ENCODE results near the gene EVI2B. TPM values are rescaled to one million over a fixed set of nuclear protein-coding genes. Genes with fewer than 3 reads are reported as not detected.
A peak's percentile ranks its signal among the peaks of the same experiment; 100 is the strongest.

Gene EVI2B
- polyA plus RNA-seq, 1 donor (not counting 4 experiments of a cell fraction or from before 2014, with no cell fraction given), result 0.80 TPM

- Histone ChIP-seq H3K36me3 (ENCODE audit: control insufficient read depth in 2 of 2, extremely low read depth in 1 of 2, insufficient read depth in 2 of 2, low read length in 2 of 2) (no peaks in the 10 kb centered on the region), H2AFZ (ENCODE audit: control insufficient read depth, low read length) (no peak within 1 kb of the TSS), H3K4me1 (ENCODE audit: control insufficient read depth, extremely low read depth, insufficient read depth, low read length) (peaks cover 20% of the 10 kb centered on the region), H3K27ac (ENCODE audit: control insufficient read depth, insufficient read depth, low read length) (no peak within 1 kb of the TSS), H3K4me3 (ENCODE audit: control insufficient read depth in 2 of 3, extremely low read depth in 1 of 3, insufficient read depth in 2 of 3, low read depth in 1 of 3, low read length in 3 of 3) (no peak within 1 kb of the TSS), H3K4me2 (ENCODE audit: control insufficient read depth, extremely low read depth, insufficient read depth, low read depth, low read length) (peak within 1 kb of the TSS; percentile 25), H3K9ac (ENCODE audit: control insufficient read depth, extremely low read depth, insufficient read depth, low read length) (no peak within 1 kb of the TSS), H3K27me3 (ENCODE audit: control insufficient read depth, extremely low read depth, insufficient read depth, low read length) (no peaks in the 10 kb centered on the region), H4K20me1 (ENCODE audit: control insufficient read depth, extremely low read depth, insufficient read depth, low read length) (no peaks in the 10 kb centered on the region), H3K9me3 (ENCODE audit: control insufficient read depth, low read depth, low read length) (no peaks in the 10 kb centered on the region), H3K79me2 (ENCODE audit: control insufficient read depth, insufficient read depth, low read length) (no peaks in the 10 kb centered on the region), H3K9me1 (ENCODE audit: control insufficient read depth, extremely low read depth, insufficient read depth, low read length) (no peaks in the 10 kb centered on the region)
- dilution Hi-C loops (cut with MboI; ENCODE audit: extremely low pct_ligation_motif_present, low sequenced_read_pairs), result no loop called here
- FAIRE-seq (peak; percentile 93), DNase-seq (ENCODE audit: low read depth, low spot score) (no peak)
- no peak for TF ChIP-seq EZH2 (IDR thresholded peaks at IDR 0.05; ENCODE audit: low read length)
- TF ChIP-seq CTCF (optimal IDR thresholded peaks at IDR 0.05 in 1 of 3, IDR thresholded peaks at IDR 0.05 in 1 of 3, conservative IDR thresholded peaks at IDR 0.05 in 1 of 3; ENCODE audit: extremely low read depth in 1 of 3, insufficient read depth in 2 of 3, low read length in 3 of 3), result no peak
Observed at GRCh38 chr17:31321481-31321880, 7.6 kb upstream of the EVI2B start, which contains the start of gene EVI2A. Gene EVI2A (minus strand): TSS chr17:31321622. CDS start chr17:31319013, 2,609 bp downstream.

DNA sequence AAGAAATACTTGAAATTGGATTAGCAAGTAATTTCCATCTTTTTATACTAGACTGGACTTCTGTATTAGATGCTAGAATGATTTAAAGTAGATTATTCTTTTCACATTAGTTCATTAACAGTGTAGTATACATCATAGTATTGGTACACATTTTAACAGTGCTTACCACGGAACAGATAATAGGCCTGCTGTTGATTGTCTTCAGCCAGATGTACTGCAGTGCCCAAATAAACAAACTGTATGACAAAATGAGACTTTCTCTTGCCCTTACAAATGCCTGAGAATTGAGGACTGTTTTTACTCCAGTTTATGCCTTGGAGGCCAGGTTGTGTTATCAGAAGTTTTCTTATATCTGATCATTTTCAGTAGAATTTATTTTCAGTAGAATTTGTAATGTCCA, 6.9 kb upstream of the EVI2B start:
- no peaks in the 10 kb centered on the region for H3K27me3 ChIP-seq (ENCODE audit: control insufficient read depth, extremely low read depth, insufficient read depth, low read length)
- dilution Hi-C loops (cut with MboI; ENCODE audit: extremely low pct_ligation_motif_present, low sequenced_read_pairs), result no loop called here
- no peak overlapping the region for H3K27ac ChIP-seq (ENCODE audit: control insufficient read depth, insufficient read depth, low read length)
- H3K36me3 ChIP-seq (ENCODE audit: control insufficient read depth in 2 of 2, extremely low read depth in 1 of 2, insufficient read depth in 2 of 2, low read length in 2 of 2), result no peaks in the 10 kb centered on the region
- no peaks in the 10 kb centered on the region for H3K9me1 ChIP-seq (ENCODE audit: control insufficient read depth, extremely low read depth, insufficient read depth, low read length)
- no peaks in the 10 kb centered on the region for H3K9me3 ChIP-seq (ENCODE audit: control insufficient read depth, low read depth, low read length)
- no peak overlapping the region for H3K4me2 ChIP-seq (ENCODE audit: control insufficient read depth, extremely low read depth, insufficient read depth, low read depth, low read length)
- TF ChIP-seq EZH2 (IDR thresholded peaks at IDR 0.05; ENCODE audit: low read length), result no peak
- no peak for TF ChIP-seq CTCF (optimal IDR thresholded peaks at IDR 0.05 in 1 of 3, IDR thresholded peaks at IDR 0.05 in 1 of 3, conservative IDR thresholded peaks at IDR 0.05 in 1 of 3; ENCODE audit: extremely low read depth in 1 of 3, insufficient read depth in 2 of 3, low read length in 3 of 3)
- H4K20me1 ChIP-seq (ENCODE audit: control insufficient read depth, extremely low read depth, insufficient read depth, low read length), result no peaks in the 10 kb centered on the region
- H2AFZ ChIP-seq (ENCODE audit: control insufficient read depth, low read length), result no peak overlapping the region
- FAIRE-seq (no peak), DNase-seq (ENCODE audit: low read depth, low spot score) (no peak)
- H3K79me2 ChIP-seq (ENCODE audit: control insufficient read depth, insufficient read depth, low read length), result no peaks in the 10 kb centered on the region
- peaks cover 20% of the 10 kb centered on the region for H3K4me1 ChIP-seq (ENCODE audit: control insufficient read depth, extremely low read depth, insufficient read depth, low read length)
- H3K4me3 ChIP-seq (ENCODE audit: control insufficient read depth in 2 of 3, extremely low read depth in 1 of 3, insufficient read depth in 2 of 3, low read depth in 1 of 3, low read length in 3 of 3), result no peak overlapping the region
- H3K9ac ChIP-seq (ENCODE audit: control insufficient read depth, extremely low read depth, insufficient read depth, low read length), result no peak overlapping the region
